ENCODE results near the gene CPHXL2. TPM values are rescaled to one million over a fixed set of nuclear protein-coding genes. Genes with fewer than 3 reads are reported as not detected.

Gene CPHXL2
- total RNA-seq, 4 donors from 2014 or later, result not detected

- intact Hi-C loops (cut with DNase I), result no loop called here
- no peaks in the 10 kb centered on the region for H3K4me1 ChIP-seq
- no peak overlapping the region for H3K27ac ChIP-seq
- no peaks in the 10 kb centered on the region for H3K36me3 ChIP-seq
- DNase-seq, result no peak
- TF ChIP-seq POLR2A (IDR thresholded peaks at IDR 0.05), result no peak
- no peak for TF ChIP-seq CTCF (IDR thresholded peaks at IDR 0.05)
- H3K9me3 ChIP-seq, result peaks cover 0 to 3% (median 0%) of the 10 kb centered on the region in 3 donors
- WGBS, 2 donors, result 85 to 87% methylated on average over 8 to 13 of the region's 14 CpGs
- no peaks in the 10 kb centered on the region for H3K27me3 ChIP-seq
- H3K4me3 ChIP-seq, result no peak overlapping the region
Measured at GRCh38 chr16:75682308-75682707, 5.5 kb upstream of the CPHXL2 start.

GRCh38 chr16:75679366-75679765 lies 2.6 kb upstream of the CPHXL2 start:
- TF ChIP-seq CTCF (IDR thresholded peaks at IDR 0.05), result no peak
- no peak for TF ChIP-seq POLR2A (IDR thresholded peaks at IDR 0.05)
- H3K36me3 ChIP-seq, result no peaks in the 10 kb centered on the region
- no peak overlapping the region for H3K4me3 ChIP-seq
- no peaks in the 10 kb centered on the region for H3K4me1 ChIP-seq
- DNase-seq, result no peak
- H3K9me3 ChIP-seq, result peaks cover 0 to 3% (median 0%) of the 10 kb centered on the region in 3 donors
- WGBS, 2 donors, result 78 to 84% methylated on average over 5 of the region's 5 CpGs
- intact Hi-C loops (cut with DNase I), result no loop called here
- no peak overlapping the region for H3K27ac ChIP-seq
- H3K27me3 ChIP-seq, result no peaks in the 10 kb centered on the region

- H3K4me1 ChIP-seq, result no peaks in the 10 kb centered on the region
- no peak overlapping the region for H3K4me3 ChIP-seq
- H3K36me3 ChIP-seq, result no peaks in the 10 kb centered on the region
- no peaks in the 10 kb centered on the region for H3K9me3 ChIP-seq
- intact Hi-C loops (cut with DNase I), result no loop called here
- no peak for DNase-seq
- no peaks in the 10 kb centered on the region for H3K27me3 ChIP-seq
- no peak for TF ChIP-seq CTCF (IDR thresholded peaks at IDR 0.05)
- no peak for TF ChIP-seq POLR2A (IDR thresholded peaks at IDR 0.05)
- no peak overlapping the region for H3K27ac ChIP-seq
Measured at GRCh38 chr16:75667503-75667902, 9.3 kb downstream of the CPHXL2 start.

GRCh38 chr16:75660726-75661302 lies 16.0 kb downstream of the CPHXL2 start:
- TF ChIP-seq CTCF (IDR thresholded peaks at IDR 0.05) (no peak), POLR2A (IDR thresholded peaks at IDR 0.05) (no peak)
- Histone ChIP-seq H3K27me3 (no peaks in the 10 kb centered on the region), H3K27ac (no peak overlapping the region), H3K4me3 (no peak overlapping the region), H3K9me3 (no peaks in the 10 kb centered on the region), H3K4me1 (peaks cover 0 to 21% (median 0%) of the 10 kb centered on the region in 3 donors), H3K36me3 (peaks cover 0 to 56% (median 15%) of the 10 kb centered on the region in 3 donors)
- DNase-seq, result no peak
- intact Hi-C loops (cut with DNase I), result no loop called here
- 50 to 60% methylated on average over 3 to 4 of the region's 4 CpGs for WGBS, 2 donors

- Histone ChIP-seq H3K36me3 (peaks cover 0 to 61% (median 20%) of the 10 kb centered on the region in 3 donors), H3K27ac (no peak overlapping the region), H3K4me1 (peaks cover 0 to 21% (median 0%) of the 10 kb centered on the region in 3 donors), H3K4me3 (no peak overlapping the region), H3K27me3 (no peaks in the 10 kb centered on the region), H3K9me3 (no peaks in the 10 kb centered on the region)
- DNase-seq, result no peak
- TF ChIP-seq POLR2A (IDR thresholded peaks at IDR 0.05), result no peak
- TF ChIP-seq CTCF (IDR thresholded peaks at IDR 0.05), result no peak
- 40 to 90% methylated on average over 1 to 2 of the region's 6 CpGs for WGBS, 2 donors
- intact Hi-C loops (cut with DNase I), result no loop called here
Measured at GRCh38 chr16:75660321-75660720, 16.5 kb downstream of the CPHXL2 start.
